Measurements from ENCODE around the gene TLCD3A. TPM values are rescaled to one million over a fixed set of nuclear protein-coding genes. Genes with fewer than 3 reads are reported as not detected.

TLCD3A gene
- total and polyA plus RNA-seq, 9 of the 15 experiments (the other 6 are each of a cell fraction or from before 2014, with no cell fraction given) = 1.3 to 13.5 (median 7.3) TPM

DNA sequence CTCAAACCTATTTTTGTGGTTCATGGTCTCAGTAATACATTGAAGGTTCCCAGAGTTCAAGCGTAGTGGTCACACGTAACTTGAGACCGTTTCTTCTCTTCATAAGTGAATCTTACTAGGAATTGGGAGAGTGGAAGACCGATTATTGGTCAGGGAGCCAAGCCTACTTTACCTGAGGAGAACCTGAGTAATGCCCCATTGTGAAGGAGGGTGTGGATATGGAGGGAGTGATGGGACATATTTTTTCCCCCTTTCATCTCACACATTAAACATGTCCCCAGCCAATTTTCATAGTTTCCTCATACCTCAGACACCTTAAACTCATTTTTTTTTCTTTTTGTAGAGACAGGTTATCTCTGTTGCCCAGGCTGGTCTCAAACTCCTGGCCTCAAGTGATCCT is 10.7 kb downstream of the TLCD3A start (continued):
- TF ChIP-seq, protein P1, sequence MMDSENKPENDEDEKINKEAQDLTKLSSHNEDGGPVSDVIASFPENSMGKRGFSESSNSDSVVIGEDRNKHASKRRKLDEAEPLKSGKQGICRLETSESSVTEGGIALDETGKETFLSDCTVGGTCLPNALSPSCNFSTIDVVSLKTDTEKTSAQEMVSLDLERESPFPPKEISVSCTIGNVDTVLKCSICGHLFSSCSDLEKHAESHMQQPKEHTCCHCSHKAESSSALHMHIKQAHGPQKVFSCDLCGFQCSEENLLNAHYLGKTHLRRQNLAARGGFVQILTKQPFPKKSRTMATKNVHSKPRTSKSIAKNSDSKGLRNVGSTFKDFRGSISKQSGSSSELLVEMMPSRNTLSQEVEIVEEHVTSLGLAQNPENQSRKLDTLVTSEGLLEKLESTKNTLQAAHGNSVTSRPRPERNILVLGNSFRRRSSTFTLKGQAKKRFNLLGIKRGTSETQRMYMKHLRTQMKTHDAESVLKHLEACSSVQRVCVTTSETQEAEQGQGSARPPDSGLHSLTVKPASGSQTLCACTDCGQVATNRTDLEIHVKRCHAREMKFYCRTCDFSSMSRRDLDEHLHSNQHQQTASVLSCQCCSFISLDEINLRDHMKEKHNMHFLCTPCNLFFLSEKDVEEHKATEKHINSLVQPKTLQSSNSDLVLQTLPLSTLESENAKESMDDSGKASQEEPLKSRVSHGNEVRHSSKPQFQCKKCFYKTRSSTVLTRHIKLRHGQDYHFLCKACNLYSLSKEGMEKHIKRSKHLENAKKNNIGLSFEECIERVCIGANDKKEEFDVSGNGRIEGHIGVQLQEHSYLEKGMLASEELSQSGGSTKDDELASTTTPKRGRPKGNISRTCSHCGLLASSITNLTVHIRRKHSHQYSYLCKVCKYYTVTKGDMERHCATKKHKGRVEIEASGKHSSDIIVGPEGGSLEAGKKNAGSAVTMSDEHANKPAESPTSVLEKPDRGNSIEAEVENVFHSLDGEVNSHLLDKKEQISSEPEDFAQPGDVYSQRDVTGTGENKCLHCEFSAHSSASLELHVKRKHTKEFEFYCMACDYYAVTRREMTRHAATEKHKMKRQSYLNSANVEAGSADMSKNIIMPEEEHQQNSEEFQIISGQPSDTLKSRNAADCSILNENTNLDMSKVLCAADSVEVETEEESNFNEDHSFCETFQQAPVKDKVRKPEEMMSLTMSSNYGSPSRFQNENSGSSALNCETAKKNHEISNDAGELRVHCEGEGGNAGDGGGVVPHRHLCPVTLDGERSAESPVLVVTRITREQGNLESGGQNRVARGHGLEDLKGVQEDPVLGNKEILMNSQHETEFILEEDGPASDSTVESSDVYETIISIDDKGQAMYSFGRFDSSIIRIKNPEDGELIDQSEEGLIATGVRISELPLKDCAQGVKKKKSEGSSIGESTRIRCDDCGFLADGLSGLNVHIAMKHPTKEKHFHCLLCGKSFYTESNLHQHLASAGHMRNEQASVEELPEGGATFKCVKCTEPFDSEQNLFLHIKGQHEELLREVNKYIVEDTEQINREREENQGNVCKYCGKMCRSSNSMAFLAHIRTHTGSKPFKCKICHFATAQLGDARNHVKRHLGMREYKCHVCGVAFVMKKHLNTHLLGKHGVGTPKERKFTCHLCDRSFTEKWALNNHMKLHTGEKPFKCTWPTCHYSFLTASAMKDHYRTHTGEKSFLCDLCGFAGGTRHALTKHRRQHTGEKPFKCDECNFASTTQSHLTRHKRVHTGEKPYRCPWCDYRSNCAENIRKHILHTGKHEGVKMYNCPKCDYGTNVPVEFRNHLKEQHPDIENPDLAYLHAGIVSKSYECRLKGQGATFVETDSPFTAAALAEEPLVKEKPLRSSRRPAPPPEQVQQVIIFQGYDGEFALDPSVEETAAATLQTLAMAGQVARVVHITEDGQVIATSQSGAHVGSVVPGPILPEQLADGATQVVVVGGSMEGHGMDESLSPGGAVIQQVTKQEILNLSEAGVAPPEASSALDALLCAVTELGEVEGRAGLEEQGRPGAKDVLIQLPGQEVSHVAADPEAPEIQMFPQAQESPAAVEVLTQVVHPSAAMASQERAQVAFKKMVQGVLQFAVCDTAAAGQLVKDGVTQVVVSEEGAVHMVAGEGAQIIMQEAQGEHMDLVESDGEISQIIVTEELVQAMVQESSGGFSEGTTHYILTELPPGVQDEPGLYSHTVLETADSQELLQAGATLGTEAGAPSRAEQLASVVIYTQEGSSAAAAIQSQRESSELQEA (IDR thresholded peaks at IDR 0.05; ENCODE audit: low read depth) = no peak

DNA sequence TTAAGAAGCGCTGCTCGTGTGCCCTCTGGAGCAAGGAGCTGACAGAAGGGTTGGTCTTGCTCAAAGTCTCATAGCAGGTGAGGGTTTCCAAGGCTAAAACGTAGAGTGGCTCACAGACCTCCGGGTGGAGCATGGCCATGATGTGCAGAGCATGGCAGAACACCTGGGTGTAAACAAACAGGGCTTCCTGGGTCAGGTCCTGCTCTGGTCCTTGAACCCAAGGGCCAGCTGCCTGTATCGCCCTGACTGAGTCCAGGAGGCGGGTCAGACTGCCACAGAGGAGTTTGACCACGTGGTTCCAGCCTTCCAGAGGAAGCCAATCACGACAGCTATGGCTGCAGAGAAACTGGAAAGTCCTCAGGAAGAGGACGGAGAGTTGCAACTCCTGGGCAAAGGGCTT is 12.5 kb downstream of the TLCD3A start:
- Histone ChIP-seq H3K27ac (ENCODE audit: extremely low read depth, low read depth, low read length) (no peak overlapping the region), H3K9ac (ENCODE audit: insufficient read depth in 1 of 2, low read depth in 2 of 2, low read length in 2 of 2) (no peak overlapping the region), H3K9me1 (ENCODE audit: control insufficient read depth, insufficient read depth, low read length) (no peaks in the 10 kb centered on the region), H3K4me1 (replicated peaks in 1 of 2; ENCODE audit: control insufficient read depth in 2 of 2, insufficient read depth in 2 of 2, low read length in 2 of 2) (peaks cover 0 to 4% of the 10 kb centered on the region in 2 experiments; a peak in 1 of 5 replicates), H3K27me3 (ENCODE audit: control insufficient read depth in 2 of 2, insufficient read depth in 2 of 2, low read length in 2 of 2) (no peaks in the 10 kb centered on the region), H2AFZ (ENCODE audit: low read depth, low read length) (no peak overlapping the region), H3K36me3 (ENCODE audit: control insufficient read depth, insufficient read depth, low read length) (peaks cover 92% of the 10 kb centered on the region), H3K79me2 (ENCODE audit: control insufficient read depth, insufficient read depth, low read length) (peaks cover 43% of the 10 kb centered on the region), H3K4me2 (ENCODE audit: insufficient read depth, low read length) (no peak overlapping the region), H3K4me3 (no peak overlapping the region), H3K9me3 (replicated peaks; ENCODE audit: control insufficient read depth, insufficient read depth, low read depth, low read length) (no peaks in the 10 kb centered on the region), H4K20me1 (replicated peaks; ENCODE audit: control insufficient read depth, insufficient read depth, low read length) (peaks cover 15% of the 10 kb centered on the region)
- no TSS peak for BruUV-seq (replicated peaks)
- POLR2A ChIA-PET = interaction anchor here (0.6 to 1.9 kb wide), 5 partner anchors 8 to 26 kb away, joined by 3 to 7 read pairs (median 4); no protein-coding TSS in a partner anchor
- FAIRE-seq = no peak
- ATAC-seq = no peak
- in situ Hi-C loops (cut with MboI) = no loop called here
- 90% methylated on average over 5 of the region's 9 CpGs for WGBS (ENCODE audit: insufficient coverage, low coverage, missing lambda C conversion rate)
- CTCF ChIA-PET (ENCODE audit: low intra/inter-chr PET ratio) = no interaction called here
- DNase-seq (ENCODE audit: extremely low read depth in 1 of 4, low spot score in 3 of 4) = no peak
- no peak for TF ChIP-seq ESRRA (IDR thresholded peaks at IDR 0.05; ENCODE audit: borderline replicate concordance, low read depth)
- TF ChIP-seq MYNN (IDR thresholded peaks at IDR 0.05) = no peak
- no peak for TF ChIP-seq MYNN (CRISPR knock-in tag; IDR thresholded peaks at IDR 0.05)
- TF ChIP-seq POLR2G (IDR thresholded peaks at IDR 0.05; ENCODE audit: low read depth, low read length) = 0 out of 2 replicates have a peak, but pooled peaks have one; percentile 6
- no peak for TF ChIP-seq MXI1 (IDR thresholded peaks at IDR 0.05; ENCODE audit: low read depth, low read length)
- intact Hi-C loops (cut with micrococcal nuclease) = no loop called here

Measured in K562 (cell line).